Upper lobe of left lung (tissue), 6 donors: Measurements from ENCODE around the gene EXOC4. TPM values are rescaled to one million over a fixed set of nuclear protein-coding genes. Genes with fewer than 3 reads are reported as not detected.

Experiments used
- ATAC-seq, 2 donors: fragments of 200-7000 bp; cut with Tn5 transposase; one replicate each; pipeline ENCODE4 v1.9.1; 2022; ENCODE audit warnings: mild to moderate bottlenecking in 2 of 2, moderate library complexity in 2 of 2; ENCODE audit not compliant: low FRiP score in 2 of 2
- DNase-seq, 2 donors: peaks; one replicate each; pipeline ENCODE4 v3.0.0-alpha.2; 2019 to 2020
- H3K27ac ChIP-seq, 4 donors: fragments of 200-600 bp; sonication (generic); one replicate each; pipeline ENCODE4 v1.5.1; 2016 to 2019
- H3K27me3 ChIP-seq, 4 donors: fragments of 200-600 bp; sonication (generic); one replicate each; pipeline ENCODE4 v1.5.1; 2017 to 2019
- H3K36me3 ChIP-seq, 4 donors: fragments of 200-600 bp; sonication (generic); one replicate each; pipeline ENCODE4 v1.5.1; 2016 to 2019
- H3K4me1 ChIP-seq, 4 donors: fragments of 200-600 bp; sonication (generic); one replicate each; pipeline ENCODE4 v1.5.1; 2018 to 2019
- H3K4me3 ChIP-seq, 4 donors: fragments of 200-600 bp; sonication (generic); one replicate each; pipeline ENCODE4 v1.5.1; 2017 to 2019; ENCODE audit warnings: mild to moderate bottlenecking in 2 of 4, moderate library complexity in 1 of 4
- H3K9me3 ChIP-seq, 4 donors: fragments of 200-600 bp; sonication (generic); one replicate each; pipeline ENCODE4 v1.5.1; 2018 to 2019
- CTCF ChIP-seq, 6 experiments: fragments of 450-650 bp in 4 of 6; fragments of 200-600 bp in 2 of 6; sonication (generic) in 2 of 6; IDR thresholded peaks; one replicate each; pipeline ENCODE4 v1.5.1; 2016 to 2019; ENCODE audit warnings: antibody characterized with exemption in 6 of 6
- EP300 ChIP-seq, 4 donors: sonication (generic); formaldehyde crosslinking; IDR thresholded peaks; one replicate each; pipeline ENCODE4 v1.5.1; 2017; ENCODE audit warnings: antibody characterized with exemption in 4 of 4, control low read depth in 2 of 4
- POLR2A ChIP-seq, 4 donors: fragments of 450-650 bp; IDR thresholded peaks; one replicate each; pipeline ENCODE4 v1.5.1; 2016 to 2017; ENCODE audit warnings: antibody characterized with exemption in 4 of 4, mild to moderate bottlenecking in 2 of 4
- POLR2AphosphoS5 ChIP-seq, 2 donors: sonication (generic); formaldehyde crosslinking; IDR thresholded peaks; one replicate each; pipeline ENCODE4 v1.5.1; 2017; ENCODE audit warnings: antibody characterized with exemption in 2 of 2
- WGBS, 2 donors: methylation state at CpG; one replicate each; pipeline ENCODE4 v1.1.5; 2017 to 2018; 5-methylcytosine and 5-hydroxymethylcytosine counted together
- total RNA-seq, 6 donors: library from RNA; depleted of rRNA in 4 of 6; stranded (reverse); fragments of >200 nt in 4 of 6; gene quantifications; one replicate each; pipeline versions ENCODE4 v1.1.0 to v1.2.1, GENCODE V29; 2016 to 2021
- donor health status: DM: no; HTN: no; CAD: no; lungs with moderate emphysema.
- donor health status: DM: no; HTN: yes; CAD: no; lungs with severe emphysema.

The EXOC4 gene
- total RNA-seq, 6 donors from 2014 or later, result 56.3 to 325 (median 99.4) TPM

GRCh38 chr7:133619491-133619890 lies 366.6 kb downstream of the EXOC4 start:
- Histone ChIP-seq H3K4me1 (peaks cover 0 to 5% (median 0%) of the 10 kb centered on the region in 4 donors), H3K36me3 (no peaks in the 10 kb centered on the region), H3K27ac (no peak overlapping the region), H3K4me3 (no peak overlapping the region), H3K27me3 (no peaks in the 10 kb centered on the region), H3K9me3 (no peaks in the 10 kb centered on the region)
- DNase-seq, result no peak
- TF ChIP-seq CTCF (IDR thresholded peaks at IDR 0.05) (no peak), POLR2A (IDR thresholded peaks at IDR 0.05) (no peak), EP300 (IDR thresholded peaks at IDR 0.05) (no peak), POLR2AphosphoS5 (IDR thresholded peaks at IDR 0.05) (no peak)
- no peak for ATAC-seq
- 66 to 100% methylated on average over 2 of the region's 2 CpGs for WGBS, 2 donors

GRCh38 chr7:133623721-133624120 lies 370.8 kb downstream of the EXOC4 start:
- H3K27ac ChIP-seq, result no peak overlapping the region
- no peaks in the 10 kb centered on the region for H3K9me3 ChIP-seq
- DNase-seq (no peak), ATAC-seq (no peak)
- WGBS, 2 donors, result 73 to 79% methylated on average over 1 of the region's 1 CpG
- H3K4me3 ChIP-seq, result no peak overlapping the region
- no peaks in the 10 kb centered on the region for H3K27me3 ChIP-seq
- no peaks in the 10 kb centered on the region for H3K36me3 ChIP-seq
- no peak for TF ChIP-seq CTCF (IDR thresholded peaks at IDR 0.05)
- no peak for TF ChIP-seq POLR2A (IDR thresholded peaks at IDR 0.05)
- no peak for TF ChIP-seq EP300 (IDR thresholded peaks at IDR 0.05)
- TF ChIP-seq POLR2AphosphoS5 (IDR thresholded peaks at IDR 0.05), result no peak
- peaks cover 0 to 4% (median 0%) of the 10 kb centered on the region in 4 donors for H3K4me1 ChIP-seq

- Histone ChIP-seq H3K36me3 (peaks cover 0 to 5% (median 0%) of the 10 kb centered on the region in 4 donors), H3K4me1 (no peaks in the 10 kb centered on the region), H3K27ac (no peak overlapping the region), H3K9me3 (no peaks in the 10 kb centered on the region), H3K27me3 (no peaks in the 10 kb centered on the region), H3K4me3 (no peak overlapping the region)
- WGBS, 2 donors, result 76 to 79% methylated on average over 3 of the region's 3 CpGs
- ATAC-seq, result no peak
- TF ChIP-seq EP300 (IDR thresholded peaks at IDR 0.05), result no peak
- no peak for DNase-seq
Measured at GRCh38 chr7:133625046-133625445, 372.2 kb downstream of the EXOC4 start.

- TF ChIP-seq EP300 (IDR thresholded peaks at IDR 0.05) (no peak), POLR2AphosphoS5 (IDR thresholded peaks at IDR 0.05) (no peak), POLR2A (IDR thresholded peaks at IDR 0.05) (no peak), CTCF (IDR thresholded peaks at IDR 0.05) (no peak)
- Histone ChIP-seq H3K36me3 (peaks cover 0 to 12% (median 0%) of the 10 kb centered on the region in 4 donors), H3K9me3 (no peaks in the 10 kb centered on the region), H3K4me1 (peaks cover 0 to 5% (median 0%) of the 10 kb centered on the region in 4 donors), H3K27me3 (no peaks in the 10 kb centered on the region), H3K27ac (no peak overlapping the region), H3K4me3 (no peak overlapping the region)
- WGBS, 2 donors, result 70 to 72% methylated on average over 5 of the region's 5 CpGs
- ATAC-seq (no peak), DNase-seq (no peak)
Measured at GRCh38 chr7:133629701-133630100, 376.8 kb downstream of the EXOC4 start.

- no peaks in the 10 kb centered on the region for H3K27me3 ChIP-seq
- peak in 1 of 2 donors; percentile 47 for ATAC-seq
- peaks cover 0 to 5% (median 0%) of the 10 kb centered on the region in 4 donors for H3K4me1 ChIP-seq
- no peak overlapping the region for H3K4me3 ChIP-seq
- peaks cover 0 to 12% (median 0%) of the 10 kb centered on the region in 4 donors for H3K36me3 ChIP-seq
- DNase-seq, result no peak
- 32% methylated on average over 2 of the region's 2 CpGs for WGBS, 2 donors
- TF ChIP-seq CTCF (IDR thresholded peaks at IDR 0.05) (no peak), EP300 (IDR thresholded peaks at IDR 0.05) (peak in 1 of 4 donors; percentile 54), POLR2A (IDR thresholded peaks at IDR 0.05) (no peak)
- H3K9me3 ChIP-seq, result no peaks in the 10 kb centered on the region
- no peak overlapping the region for H3K27ac ChIP-seq
Measured at GRCh38 chr7:133633055-133633454, 380.2 kb downstream of the EXOC4 start.
